AG09309 (cell line): ENCODE data around the gene PHLDB1.
A peak's percentile ranks its signal among the peaks of the same experiment; 100 is the strongest.
"Not testable (repeated sequence)": the region's sequence is repeated elsewhere in the genome, so short reads cannot be mapped to it uniquely, and the experiment has no call there.

ENCODE experiments used
- DNase-seq: peaks from one replicate; pipeline ENCODE4 v3.0.0-alpha.2; 2010; ENCODE audit warnings: low read depth
- H3K4me3 ChIP-seq: 2 replicates; pipeline ENCODE4 v1.5.1; 2011; ENCODE audit warnings: mild to moderate bottlenecking, low read depth, low read length, moderate library complexity; ENCODE audit not compliant: control insufficient read depth
- CTCF ChIP-seq: IDR thresholded peaks from 2 replicates; pipeline ENCODE4 v1.5.1; 2011; ENCODE audit warnings: mild to moderate bottlenecking, low read depth, low read length, inconsistent platforms; ENCODE audit not compliant: insufficient read depth, control insufficient read depth; ENCODE audit errors: missing control alignments

PHLDB1 gene

DNA sequence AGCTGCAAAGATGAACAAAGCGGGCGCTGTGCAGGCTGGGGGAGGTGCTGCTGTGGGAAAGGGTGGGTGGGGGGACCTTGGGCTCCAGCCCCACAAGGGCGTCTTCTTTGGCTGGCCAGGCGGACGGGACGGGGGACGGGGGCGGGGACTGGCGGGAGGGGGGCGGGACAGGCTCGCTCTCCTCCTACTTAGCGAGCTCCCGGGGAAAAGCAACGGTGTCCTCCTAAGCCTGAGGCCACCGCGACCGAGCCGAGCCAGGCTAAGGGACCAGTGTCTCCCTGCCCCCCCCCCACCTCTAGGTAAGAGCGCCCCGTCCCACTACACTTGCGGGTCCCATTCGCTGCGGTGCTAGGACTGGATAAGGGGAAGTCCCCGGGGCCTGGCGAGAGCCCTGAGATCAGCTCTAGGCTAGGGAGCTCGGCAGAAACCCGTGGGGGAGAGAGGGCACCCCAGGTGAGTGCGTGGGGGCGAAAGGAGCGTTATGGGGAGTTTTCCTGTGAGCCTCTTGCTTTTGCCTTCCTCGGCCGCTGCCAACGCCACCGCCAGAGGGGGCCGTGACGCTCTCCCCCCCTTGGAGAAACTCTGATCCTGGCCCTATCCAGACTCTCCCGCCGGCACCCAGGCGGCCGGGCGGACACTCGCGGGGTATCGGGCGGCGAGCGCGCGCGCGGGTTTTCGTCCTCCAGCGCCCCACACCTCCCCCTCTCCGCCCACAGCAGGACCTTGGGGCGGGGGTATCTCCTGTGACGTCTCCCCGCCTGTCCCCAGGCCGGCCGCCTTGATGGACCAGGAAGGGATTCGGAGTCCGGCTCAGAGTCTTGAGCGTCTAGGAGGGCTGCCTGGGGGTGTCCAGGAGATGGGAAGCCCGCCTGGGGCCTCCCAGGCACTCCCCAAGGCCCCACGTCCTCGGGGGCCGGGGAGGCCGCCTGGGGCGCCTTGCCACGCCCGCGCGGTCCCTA is at the start of gene PHLDB1:
TSS of gene PHLDB1 (plus strand) at position 215 of the 959 bp plus-strand sequence. CDS start 6,222 bp downstream, outside the sequence.
- peak within 1 kb of the TSS; percentile 80 for H3K4me3 ChIP-seq
- peak; percentile 69 for TF ChIP-seq CTCF
- no peak for DNase-seq

GRCh38 chr11:118560806-118561205 is 46.6 kb upstream of the PHLDB1 start:
- no peak overlapping the region for H3K4me3 ChIP-seq
- no peak for TF ChIP-seq CTCF
- no peak for DNase-seq

- peak overlapping the region; percentile 64 for H3K4me3 ChIP-seq
- TF ChIP-seq CTCF: no peak
- DNase-seq: no peak
Measured at GRCh38 chr11:118565051-118565450, 42.4 kb upstream of the PHLDB1 start.

DNA sequence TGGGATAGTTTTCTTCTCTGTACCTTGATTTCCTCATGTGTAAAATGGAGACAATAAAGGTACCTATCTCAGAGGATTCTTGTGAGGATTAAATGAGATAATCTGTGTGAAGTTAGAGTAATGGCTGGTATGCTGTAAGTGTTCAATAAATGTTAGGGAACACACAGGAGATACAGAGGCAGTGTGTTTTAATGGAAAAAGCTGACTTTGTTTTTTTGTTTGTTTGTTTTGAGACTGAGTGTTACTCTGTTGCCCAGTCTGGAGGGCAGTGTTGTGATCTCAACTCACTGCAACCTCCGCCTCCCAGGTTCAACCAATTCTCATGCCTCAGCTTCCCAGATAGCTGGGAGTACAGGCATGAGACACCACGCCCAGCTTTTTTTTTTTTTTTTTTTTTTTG is 37.7 kb upstream of the PHLDB1 start:
- no peak overlapping the region for H3K4me3 ChIP-seq
- DNase-seq: no peak
- no peak for TF ChIP-seq CTCF

GRCh38 chr11:118570787-118571186 is 36.6 kb upstream of the PHLDB1 start:
- DNase-seq: no peak
- H3K4me3 ChIP-seq: no peak overlapping the region
- TF ChIP-seq CTCF: no peak

DNA sequence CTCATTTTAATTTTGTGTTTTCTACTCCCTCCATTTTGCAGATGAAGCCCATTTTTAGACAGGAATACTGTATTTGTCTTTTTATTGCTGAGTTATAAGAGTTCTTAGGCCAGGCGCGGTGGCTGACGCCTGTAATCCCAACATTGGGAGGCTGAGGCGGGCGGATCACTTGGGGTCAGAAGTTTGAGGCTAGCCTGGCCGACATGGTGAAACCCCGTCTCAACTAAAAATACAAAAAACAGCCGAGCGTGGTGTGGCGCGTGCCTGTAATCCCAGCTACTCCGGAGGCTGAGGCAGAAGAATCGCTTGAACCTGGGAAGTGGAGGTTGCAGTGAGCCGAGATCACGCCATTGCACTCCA is 35.7 kb upstream of the PHLDB1 start:
- DNase-seq: not testable (repeated sequence)
- H3K4me3 ChIP-seq: peak overlapping the region; percentile 99
